HG02943 (cell line): Measurements from ENCODE around the gene LNPEP.
"Not testable (repeated sequence)": the region's sequence is repeated elsewhere in the genome, so short reads cannot be mapped to it uniquely, and the experiment has no call there.

Experiments
- ATAC-seq: cut with Tn5 transposase; IDR thresholded peaks from one replicate; pipeline ENCODE4 v1.9.1; 2021; ENCODE audit warnings: mild to moderate bottlenecking, low read depth, moderate library complexity; ENCODE audit not compliant: unreplicated experiment

LNPEP gene

DNA sequence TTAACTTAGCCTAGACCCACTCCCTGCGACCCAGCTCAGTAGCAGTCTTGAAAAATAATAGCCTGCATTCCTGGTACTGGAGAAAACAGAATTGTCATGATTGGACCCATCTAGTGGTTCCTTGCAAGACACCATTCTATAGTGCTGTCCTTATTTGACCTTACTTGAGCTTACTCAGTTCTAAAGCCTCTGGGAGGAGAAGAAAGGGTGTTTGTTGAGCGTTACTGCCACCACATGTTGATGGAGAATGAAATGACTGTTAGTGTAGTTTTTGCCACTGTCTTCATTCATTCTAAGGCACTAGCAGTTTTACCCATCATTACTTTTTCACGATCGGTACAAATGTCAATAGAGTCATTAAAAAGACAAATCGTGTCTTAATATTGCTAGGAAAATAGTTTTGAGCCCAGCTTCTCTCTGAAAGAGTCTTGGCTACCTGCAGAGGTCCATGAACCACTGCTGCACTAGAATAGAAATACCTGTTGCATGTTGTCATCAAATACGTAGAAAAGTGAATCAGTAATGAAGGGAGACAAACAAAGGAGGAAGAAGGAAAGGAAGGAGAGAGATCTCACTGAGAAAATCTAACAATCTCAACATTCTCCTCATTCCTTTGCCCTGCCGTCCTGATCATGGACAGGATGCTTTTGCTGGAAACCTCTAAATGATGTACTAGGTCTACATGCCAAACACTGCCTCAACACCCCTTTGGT lies 110.5 kb downstream of the LNPEP start:
- no peak for ATAC-seq

DNA sequence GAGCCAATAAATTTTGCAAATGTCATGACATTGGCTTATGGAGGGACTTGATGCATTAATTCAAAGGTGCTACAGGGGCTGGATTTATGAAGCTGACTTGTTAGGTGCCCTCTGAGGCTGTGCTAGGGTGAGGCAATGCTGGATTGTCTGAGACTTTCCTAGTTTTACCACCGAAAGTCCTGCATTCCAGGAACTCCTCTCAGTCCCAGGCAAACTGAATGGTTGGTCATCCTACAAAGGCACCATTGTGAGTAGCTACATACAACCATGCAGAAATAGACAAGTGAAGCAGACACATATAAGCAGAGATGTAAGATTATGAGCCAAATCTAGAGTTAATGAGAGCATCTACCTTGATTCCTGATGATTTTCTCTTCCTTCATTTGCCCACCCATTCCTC lies 111.2 kb downstream of the LNPEP start:
- no peak for ATAC-seq

DNA sequence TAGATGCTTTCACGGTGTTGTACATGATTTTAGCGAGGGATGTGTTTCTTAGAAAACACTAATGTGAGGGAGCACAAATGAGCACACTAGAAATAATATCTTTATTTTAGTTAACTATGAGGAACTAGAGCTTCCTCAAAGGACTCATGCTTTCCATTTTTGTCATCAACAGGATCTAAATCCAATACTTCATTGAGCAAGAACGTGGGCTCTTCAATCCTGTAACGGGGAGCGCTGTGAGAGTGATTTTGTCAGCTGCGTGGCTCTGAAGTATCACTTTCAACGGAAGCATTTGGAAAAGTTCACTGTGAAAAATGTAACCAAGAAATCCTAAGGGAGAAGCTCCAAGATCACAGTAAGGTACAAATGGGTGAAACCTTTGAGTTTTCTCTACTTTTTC lies 113.3 kb downstream of the LNPEP start:
- ATAC-seq: no peak

DNA sequence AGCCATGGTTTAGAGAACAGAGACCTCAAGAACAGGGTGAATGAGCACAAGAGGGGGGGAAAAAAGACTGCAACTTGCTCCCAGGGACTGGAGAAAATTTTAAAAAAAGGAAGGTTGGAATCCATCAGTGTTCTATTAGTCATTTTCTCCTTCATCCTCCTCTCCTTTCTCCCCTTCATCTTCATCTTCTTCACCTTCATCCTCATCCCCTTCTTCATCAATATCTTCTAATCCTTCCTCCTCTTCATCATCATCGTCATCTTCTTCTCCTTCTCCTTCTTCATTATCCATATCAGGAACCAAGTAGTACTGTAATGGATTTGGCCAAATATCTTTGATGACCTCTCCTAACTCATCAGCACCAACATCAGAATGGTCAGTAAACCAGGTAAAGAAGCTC lies 120.4 kb downstream of the LNPEP start:
- no peak for ATAC-seq

DNA sequence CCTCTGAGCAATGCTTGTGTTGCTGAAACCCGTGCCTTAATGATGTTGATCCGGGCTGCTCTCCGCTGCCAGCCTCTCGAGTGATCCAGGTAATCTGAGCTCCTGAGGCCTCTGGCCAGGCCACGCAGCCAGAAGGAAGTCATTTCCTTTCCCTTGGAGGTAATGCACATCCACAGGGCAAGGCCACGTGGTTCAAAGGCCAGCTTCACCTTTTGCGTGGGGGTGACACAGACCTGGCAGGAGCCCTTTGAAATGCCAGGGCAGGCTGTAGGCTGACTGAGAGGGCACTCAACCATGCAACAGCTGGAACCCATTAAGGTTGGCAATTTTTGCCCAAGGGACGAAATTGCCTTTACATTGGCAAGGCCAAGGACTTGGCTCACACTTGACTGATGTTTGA lies 126.2 kb downstream of the LNPEP start:
- ATAC-seq: no peak

DNA sequence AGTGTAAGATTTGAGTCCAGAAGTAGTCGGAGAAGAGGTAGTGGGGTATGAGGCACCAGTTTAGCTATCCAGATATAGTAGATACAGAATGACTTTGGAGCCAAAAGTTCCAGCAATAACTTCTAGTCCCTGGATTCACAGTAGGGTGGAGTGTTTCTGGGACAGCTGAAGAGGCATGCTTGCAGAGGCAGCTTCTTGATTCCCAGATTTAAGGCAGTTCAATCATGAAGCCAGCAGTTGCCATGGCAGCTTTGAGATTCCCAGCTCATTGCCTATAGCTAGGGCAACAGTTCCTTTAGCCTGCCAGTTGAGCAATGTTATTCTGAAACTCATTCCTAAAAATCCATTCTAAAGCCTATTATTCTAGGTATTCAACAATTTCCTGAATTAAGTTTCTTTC lies 127.4 kb downstream of the LNPEP start:
- ATAC-seq: no peak

DNA sequence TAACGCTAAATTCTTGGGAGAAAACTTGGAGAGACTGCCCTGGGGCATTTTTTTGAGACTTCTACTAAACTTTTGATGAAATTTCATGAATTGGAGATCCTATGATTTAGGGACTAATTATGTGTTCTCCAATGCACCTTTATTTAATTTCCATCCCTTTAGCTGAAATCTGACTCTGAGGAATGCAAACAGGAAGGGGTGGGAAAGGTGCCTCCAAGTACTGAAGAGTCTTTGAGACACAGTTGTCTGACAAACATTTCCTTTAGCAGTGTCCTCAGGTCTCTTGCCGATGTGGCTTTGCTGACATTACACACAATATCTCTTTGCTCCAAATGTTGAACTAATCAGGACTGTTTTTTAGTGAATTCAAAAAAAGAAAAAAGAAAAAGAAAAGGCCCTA lies 129.6 kb downstream of the LNPEP start:
- ATAC-seq: no peak

DNA sequence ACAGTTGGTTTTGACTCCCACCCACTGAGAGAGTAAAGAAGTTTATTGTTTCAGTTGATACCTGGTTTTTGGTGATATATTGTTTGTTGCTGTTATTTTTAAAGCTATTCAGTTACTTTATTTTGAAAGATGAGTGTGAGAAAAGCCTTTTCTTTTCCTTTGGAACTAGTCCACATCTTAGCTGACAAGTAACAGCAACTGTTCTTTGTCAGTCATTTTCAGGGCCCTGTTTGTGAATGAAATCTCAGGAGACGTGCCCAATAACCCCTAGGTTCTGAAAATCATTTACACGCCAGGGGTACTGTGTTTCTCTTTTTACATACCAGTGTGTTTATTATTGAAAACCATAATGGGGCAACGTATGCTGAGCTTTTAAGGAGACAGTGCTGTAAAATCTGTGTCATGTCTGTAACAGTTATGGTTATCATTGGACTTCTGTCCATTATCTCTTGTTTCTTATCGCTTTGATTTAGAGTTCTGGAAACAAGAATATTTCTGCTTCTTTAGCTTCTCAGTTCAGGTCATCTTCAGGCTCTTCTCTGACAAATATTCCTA lies 131.5 kb downstream of the LNPEP start:
- no peak for ATAC-seq

DNA sequence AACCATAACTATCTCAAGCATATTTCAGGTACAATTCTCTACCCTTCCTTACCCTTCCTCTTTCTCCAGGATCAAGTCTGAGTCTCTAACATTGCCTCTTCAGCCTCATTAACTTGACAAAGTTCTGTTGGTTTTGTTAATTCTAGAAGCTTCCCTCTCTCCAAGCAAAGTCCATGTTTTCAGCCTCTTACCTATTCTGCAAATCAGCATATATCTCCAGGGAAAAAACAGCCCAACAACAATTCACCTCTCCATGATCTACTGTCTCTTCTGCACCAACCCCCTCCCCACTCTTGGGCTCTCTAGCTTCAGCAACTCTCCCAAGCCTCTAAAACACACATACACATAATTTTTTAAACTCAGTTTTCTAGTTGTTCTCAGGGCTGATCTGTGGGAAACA lies 134.4 kb downstream of the LNPEP start:
- no peak for ATAC-seq

DNA sequence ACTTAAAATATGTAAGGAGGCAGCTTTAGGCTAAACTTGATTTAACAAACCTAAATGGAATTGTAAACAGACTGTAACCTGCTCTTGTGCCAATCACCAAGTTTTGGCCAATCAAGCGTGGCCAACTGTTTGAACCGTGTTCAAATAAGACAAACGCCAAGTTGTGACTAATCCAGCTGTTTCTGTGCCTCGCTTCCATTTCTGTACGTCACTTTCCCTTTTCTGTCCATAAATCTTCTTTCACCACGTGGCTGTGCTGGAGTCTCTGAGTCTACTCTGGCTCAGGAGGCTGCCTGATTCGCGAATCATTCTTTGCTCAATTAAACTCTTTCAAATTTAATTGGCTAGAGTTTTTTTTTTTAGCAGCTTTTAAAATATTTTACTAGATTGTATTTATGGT lies 135.2 kb downstream of the LNPEP start:
- no peak for ATAC-seq

DNA sequence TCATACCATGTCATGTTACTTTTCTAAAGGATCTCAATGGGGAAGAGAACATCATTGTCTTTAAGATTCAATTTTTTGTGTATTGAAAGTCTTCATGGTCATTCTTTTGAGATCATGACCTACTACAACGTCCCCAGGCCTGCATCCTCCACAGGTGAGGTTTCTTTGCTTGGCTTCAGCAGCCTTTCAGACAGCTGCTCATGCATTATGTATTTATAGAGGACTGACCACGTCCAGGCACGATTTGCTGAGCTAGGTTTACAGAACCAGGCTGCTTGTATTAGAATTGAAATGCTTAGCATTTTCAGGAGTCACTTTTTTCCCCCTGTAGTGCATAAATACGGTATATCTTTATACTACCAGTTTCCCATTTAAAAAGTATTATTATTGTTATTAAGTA lies 136.1 kb downstream of the LNPEP start:
- ATAC-seq: no peak

DNA sequence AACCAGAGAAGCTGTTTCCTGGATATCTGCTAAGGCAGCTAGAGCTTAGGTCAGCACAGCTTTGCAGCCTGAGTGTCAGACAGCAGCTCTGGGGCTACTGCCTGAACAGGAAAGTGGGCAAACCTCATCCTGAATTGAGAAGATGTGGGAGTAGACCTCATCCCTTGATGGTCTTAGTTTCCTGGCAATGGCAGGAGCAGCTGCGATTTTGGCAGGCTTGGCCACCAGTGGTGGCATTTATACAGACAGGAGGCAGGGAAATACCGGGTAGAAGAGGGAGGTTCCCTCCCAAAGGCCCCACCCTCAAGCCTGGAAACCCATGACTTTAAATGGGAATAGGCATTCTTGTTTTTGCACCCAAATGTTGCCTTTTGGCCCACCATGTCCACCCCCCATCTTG lies 136.8 kb downstream of the LNPEP start:
- no peak for ATAC-seq

DNA sequence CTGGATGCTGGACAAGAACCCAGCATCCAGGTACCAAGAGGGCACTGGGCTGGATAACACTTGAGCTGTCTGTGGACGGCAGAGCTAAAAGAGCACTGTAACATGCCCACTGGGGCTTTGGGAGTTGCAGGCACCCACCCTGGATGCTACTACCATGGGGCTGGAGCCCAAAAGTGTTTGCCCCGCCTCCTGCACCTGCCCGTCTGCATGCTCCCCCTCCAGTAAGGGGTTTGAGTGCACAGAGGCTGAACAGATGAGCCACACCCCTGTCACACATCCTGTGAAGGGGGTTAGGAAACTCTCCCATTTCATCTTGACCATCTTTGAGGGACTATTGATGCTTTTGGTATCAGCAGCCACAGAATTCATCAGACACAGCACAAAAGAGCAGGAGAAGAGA lies 137.5 kb downstream of the LNPEP start:
- ATAC-seq: no peak

DNA sequence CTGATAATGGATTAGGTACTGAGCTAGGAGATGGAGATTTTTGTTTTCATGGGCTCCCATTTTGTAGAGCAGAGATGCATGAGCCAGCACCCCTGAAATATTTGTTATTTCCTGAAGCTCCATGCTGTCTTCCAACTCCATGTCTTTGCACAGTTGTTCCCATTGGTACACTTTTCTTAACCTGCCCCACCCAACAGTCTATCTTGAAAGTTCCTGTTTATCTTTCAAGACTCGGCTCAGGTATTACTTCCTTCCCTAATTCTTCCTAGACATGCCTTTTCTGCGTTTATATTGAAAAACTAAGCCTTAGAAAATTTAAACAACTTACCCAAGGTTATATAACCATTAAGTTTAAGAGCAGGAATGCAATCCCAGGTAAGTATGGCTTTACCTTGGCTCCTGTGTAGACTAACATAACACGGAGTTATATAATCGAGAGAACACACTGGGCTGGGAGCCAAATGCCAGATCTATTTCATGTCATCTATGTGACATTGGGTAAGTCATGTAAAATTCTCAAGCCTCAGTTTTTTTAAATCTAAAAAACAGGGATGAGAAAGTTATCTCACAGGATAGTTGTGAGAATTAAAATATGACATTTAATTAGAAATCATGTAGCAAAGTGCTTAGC lies 139.1 kb downstream of the LNPEP start:
- no peak for ATAC-seq

DNA sequence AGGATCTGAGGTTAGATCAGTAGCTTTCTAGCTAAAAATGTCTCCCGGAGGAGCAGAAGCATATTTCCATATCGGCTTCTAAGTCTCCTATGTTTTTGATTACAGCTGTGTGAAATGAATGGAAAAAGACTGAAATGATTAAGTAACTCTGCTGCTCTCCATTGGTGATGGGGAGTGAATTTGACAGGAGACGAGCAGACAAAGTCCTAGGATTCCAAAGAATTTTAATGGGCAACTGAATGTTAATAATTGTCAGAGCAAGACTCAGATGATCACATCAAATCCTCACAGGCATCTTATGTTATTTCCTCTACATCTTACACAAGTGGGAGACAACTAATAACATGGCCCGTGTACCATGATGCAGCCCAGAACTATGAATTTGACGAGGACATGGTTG lies 139.8 kb downstream of the LNPEP start:
- no peak for ATAC-seq

DNA sequence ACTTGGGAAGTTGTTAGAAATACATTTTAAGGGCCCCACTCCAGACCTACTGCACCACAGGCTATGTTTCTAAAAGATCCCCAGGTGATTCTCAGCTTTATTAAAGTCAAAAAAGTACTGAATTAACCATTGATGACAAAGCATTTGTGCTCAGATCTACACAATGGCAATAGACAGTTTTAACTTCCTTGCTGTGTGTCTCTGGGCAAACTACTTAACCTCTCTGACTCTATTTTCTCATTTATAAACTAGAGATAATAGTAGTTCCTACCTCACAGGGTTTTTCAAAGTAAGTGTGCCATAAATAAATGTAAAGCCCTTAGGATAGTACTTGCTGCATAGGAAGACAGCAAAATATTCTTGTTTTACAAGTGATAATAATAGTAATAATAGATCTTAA lies 140.2 kb downstream of the LNPEP start:
- ATAC-seq: no peak

DNA sequence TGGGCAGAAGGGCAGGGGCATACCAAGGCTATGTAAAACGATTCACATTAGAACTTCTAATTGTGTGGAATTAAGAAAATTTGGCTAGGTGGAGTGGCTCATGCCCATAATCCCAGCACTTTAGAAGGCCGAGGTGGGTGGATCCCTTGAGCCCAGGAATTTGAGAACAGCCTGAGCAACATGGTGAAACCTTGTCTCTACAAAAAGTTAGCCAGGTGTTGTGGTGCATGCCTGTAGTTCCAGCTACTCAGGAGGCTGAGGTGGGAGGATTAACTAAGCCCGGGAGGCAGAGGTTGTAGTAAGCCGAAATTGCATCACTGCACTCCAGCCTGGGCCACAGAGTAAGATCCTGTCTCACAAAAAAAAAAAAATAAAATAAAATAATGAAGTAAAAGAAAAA lies 141.4 kb downstream of the LNPEP start:
- ATAC-seq: no peak

DNA sequence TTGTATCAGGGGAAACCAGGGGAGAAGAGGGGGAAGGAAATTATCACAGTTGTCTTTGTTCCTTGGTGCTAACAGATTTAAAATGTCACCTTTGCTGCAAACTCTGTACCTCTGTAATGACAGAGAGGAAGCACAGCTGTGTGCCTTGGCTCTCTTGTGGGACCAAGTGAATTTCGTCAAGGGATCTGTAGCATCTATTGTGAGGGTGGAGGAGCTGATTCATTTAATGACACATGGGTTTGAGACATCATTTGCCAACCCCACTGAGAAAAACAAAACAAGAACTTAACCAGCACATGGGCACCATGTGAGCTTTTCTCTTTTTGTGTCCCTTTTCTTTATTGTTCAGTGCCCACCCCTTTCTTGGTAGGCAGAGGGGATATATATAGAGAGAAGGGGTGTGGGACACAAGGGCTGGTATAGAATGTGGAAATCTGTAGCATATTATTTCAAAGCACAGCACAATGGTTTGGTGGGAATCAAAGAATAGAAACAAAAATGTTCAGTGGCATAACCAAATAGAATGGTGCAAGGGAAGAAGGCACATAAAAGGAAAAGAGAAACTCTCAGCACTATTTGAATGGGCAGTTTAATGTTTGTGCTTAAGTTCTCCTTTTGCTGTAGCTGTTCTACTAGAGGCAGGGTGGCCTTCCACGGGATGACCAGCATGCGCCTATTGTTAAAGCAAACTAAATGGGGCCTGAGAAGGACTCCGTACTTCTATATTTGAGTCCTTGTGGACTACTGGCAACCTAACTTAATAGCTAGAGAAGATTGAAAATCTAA lies 143.3 kb downstream of the LNPEP start:
- ATAC-seq: no peak

DNA sequence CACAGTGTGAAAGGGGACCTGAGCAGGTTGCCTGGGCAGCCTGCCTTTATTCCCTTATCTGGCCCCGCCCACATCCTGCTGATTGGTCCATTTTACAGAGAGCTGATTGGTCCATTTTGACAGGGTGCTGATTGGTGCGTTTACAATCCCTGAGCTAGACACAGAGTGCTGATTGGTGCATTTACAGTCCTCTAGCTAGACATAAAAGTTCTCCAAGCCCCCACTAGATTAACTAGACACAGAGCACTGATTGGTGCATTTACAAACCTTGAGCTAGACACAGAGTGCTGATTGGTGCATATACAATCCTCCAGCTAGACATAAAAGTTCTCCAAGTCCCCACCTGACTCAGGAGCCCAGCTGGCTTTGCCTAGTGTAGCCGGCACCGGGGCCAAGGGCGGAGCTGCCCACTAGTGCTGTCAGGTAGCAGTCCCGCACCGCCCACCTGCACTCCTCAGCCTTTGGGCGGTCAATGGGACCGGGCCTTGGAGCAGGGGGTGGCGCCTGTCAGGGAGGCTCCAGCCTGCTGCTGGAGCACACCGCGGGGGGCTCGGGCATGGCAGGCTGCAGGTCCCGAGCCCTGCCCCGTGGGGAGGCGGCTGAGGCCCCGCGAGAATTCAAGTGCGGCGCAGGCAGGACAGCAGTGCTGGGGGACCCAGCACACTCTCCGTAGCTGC lies 149.0 kb downstream of the LNPEP start:
- ATAC-seq: not testable (repeated sequence)

DNA sequence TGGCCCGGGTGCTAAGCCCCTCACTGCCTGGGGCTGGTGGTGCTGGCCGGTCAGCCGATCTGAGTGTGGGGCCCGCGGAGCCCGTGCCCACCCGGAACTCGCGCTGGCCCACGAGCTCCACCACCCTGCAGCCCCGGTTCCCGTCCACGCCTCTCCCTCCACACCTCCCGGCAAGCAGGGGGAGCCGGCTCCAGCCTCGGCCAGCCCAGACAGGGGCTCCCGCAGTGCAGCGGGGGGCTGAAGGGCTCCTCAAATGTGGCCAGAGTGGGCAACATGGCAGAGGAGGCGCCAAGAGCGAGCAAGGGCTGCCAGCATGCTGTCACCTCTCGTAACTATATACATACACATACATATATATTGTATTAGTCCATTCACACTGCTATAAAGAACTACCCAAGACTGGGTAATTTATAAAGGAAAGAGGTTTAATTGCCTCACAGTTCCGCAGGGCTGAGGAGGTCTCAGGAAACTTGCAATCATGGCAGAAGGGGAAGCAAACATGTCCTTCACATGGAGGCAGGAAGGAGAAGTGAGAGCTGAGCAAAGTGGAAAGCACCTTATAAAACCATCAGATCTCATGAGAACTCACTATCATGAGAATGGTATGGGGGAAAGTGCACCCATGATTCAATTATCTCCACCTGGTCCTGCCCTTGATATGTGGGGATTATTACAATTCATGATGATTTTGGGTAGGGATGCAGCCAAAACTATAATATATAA lies 149.7 kb downstream of the LNPEP start:
- no peak for ATAC-seq
